MV-4-11 (cell line): ENCODE measurements around the gene EFEMP1.
"Not testable (repeated sequence)": the region's sequence is repeated elsewhere in the genome, so short reads cannot be mapped to it uniquely, and the experiment has no call there.

Experiments
- DNase-seq: peaks from one replicate; lab custom pipeline; 2025; lab: John Stamatoyannopoulos, UW

EFEMP1 gene

GRCh38 chr2:55827855-55828254, 95.7 kb downstream of the EFEMP1 start:
- no peak for DNase-seq

DNA sequence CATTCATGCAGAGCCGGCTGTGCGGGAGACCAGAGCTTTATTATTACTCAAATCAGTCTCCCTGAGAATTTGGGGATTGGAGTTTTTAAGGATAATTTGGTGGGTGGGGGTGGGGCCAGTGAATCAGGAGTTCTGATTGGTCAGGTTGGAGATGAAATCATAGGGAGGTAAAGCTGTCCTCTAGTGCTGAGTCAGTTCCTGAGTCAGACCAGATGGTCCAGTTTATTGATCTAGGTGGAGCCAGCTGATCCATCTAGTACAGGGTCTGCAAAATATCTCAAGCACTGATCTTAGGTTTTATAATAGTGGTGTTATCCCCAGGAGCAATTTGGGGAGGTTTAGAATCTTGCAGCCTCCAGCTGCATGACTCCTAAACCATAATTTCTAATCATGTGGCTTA, 96.2 kb downstream of the EFEMP1 start:
- DNase-seq = not testable (repeated sequence)

DNA sequence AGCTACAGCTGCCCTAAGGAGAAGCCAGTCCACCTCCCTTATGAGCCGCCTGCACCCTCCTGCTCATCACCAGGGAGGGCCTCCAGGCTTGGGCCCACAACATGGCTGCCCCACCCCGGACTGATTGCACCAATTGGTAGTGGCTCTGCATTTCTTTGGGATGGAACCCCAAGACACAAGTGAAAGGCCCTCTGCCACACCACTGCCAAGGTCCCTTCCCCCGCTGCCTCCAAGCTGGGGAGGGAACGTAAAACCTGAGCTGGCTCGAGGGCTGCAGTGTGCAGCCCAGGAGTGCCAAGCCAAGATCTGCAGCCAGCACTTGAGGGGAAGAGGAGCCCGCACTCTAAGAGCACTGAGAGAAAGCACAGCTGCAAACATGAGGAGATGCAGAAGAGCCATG, 97.3 kb downstream of the EFEMP1 start:
- no peak for DNase-seq

DNA sequence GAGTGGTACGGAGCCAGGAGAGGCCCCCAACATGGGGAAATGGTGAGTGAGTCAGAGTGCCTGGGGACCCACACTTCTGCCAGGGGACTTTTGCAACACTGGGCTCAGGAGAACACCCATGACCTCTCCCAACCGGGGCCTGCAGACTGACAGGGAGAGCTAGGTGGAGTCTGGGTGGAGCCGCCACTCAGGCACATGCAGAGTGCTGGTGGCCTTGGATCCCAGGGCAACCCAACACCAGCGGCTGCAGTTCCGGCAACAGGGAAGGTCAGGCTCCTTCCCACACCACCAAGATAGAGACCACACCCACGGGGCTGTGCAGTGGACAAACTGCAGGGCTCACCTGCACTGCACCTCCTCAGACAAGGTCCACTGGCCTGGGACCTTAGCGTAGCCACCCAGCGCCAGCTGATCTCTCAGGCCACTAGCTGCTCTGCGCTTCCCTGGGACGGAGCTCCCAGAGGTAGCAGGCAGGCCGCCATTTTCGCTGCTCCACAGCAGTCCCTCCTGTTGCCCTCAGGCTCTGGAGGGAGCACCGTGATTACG, 99.0 kb downstream of the EFEMP1 start:
- no peak for DNase-seq
